A549 (cell line): Measurements from ENCODE around the gene SPPL2A. TPM values are rescaled to one million over a fixed set of nuclear protein-coding genes. Genes with fewer than 3 reads are reported as not detected.

Experiments
- ATAC-seq, 2 experiments: fragments of 200-7000 bp in 1 of 2; fragments of >200 bp in 1 of 2; cut with Nextera tagmentation in 1 of 2; cut with Tn5 transposase in 1 of 2; 3 replicates each; pipeline versions ENCODE4 v1.8.0 to v1.9.1; 2018 to 2020; ENCODE audit warnings: mild to moderate bottlenecking in 1 of 2, moderate library complexity in 1 of 2
- CTCF ChIA-PET: fragments of 300-600 bp; sonication (Branson Sonifier 250); formaldehyde crosslinking; extraction: SDS; loops from one replicate; lab custom pipeline; 2021; ENCODE audit warnings: antibody characterized with exemption, inconsistent platforms; lab: Yijun Ruan, JAX
- POLR2A ChIA-PET: fragments of 350-600 bp; formaldehyde crosslinking; extraction: SDS; loops from one replicate; lab custom pipeline; 2021; ENCODE audit warnings: antibody characterized with exemption, inconsistent platforms; lab: Yijun Ruan, JAX
- DNase-seq, 2 experiments: peaks; one replicate each; pipeline versions ENCODE4 v3.0.0 to v3.0.0-alpha.2; 2011 to 2016; ENCODE audit warnings: low read depth in 1 of 2, low spot score in 1 of 2
- FAIRE-seq: peaks from 2 replicates; lab custom pipeline; 2011; peaks lifted over from hg19 to GRCh38; lab: Jason Lieb, UNC
- H3K27ac ChIP-seq, 2 experiments: fragments of >200 bp; sonication (Bioruptor Twin); formaldehyde crosslinking; 3 replicates each; pipeline ENCODE4 v1.5.1; 2016 to 2017
- H3K4me1 ChIP-seq: fragments of >200 bp; sonication (Bioruptor Twin); formaldehyde crosslinking; 3 replicates; pipeline ENCODE4 v1.6.1; 2016
- H3K4me2 ChIP-seq: fragments of >200 bp; sonication (Bioruptor Twin); formaldehyde crosslinking; 3 replicates; pipeline ENCODE4 v1.6.1; 2016
- H3K4me3 ChIP-seq: fragments of >200 bp; sonication (Bioruptor Twin); formaldehyde crosslinking; 3 replicates; pipeline ENCODE4 v1.5.1; 2016
- H3K9me3 ChIP-seq: fragments of >200 bp; sonication (Bioruptor Twin); formaldehyde crosslinking; 3 replicates; pipeline ENCODE4 v1.6.1; 2016
- BHLHE40 ChIP-seq: IDR thresholded peaks from 2 replicates; pipeline ENCODE4 v1.6.1; 2012; ENCODE audit warnings: low read depth, low read length, inconsistent platforms
- ELK1 ChIP-seq: fragments of 150-350 bp; IDR thresholded peaks from 2 replicates; pipeline ENCODE4 v1.6.1; 2014; ENCODE audit warnings: low read depth, mild to moderate bottlenecking, low read length
- EP300 ChIP-seq, 2 experiments: fragments of >200 bp; sonication (Bioruptor Twin); formaldehyde crosslinking; IDR thresholded peaks; 2 replicates in 1 of 2; 3 replicates in 1 of 2; pipeline ENCODE4 v1.6.1; 2016 to 2017
- ESRRA ChIP-seq: fragments of 150-350 bp; IDR thresholded peaks from 2 replicates; pipeline ENCODE4 v1.6.1; 2014; ENCODE audit warnings: mild to moderate bottlenecking, low read length, borderline replicate concordance
- FOSB ChIP-seq: fragments of 250-450 bp; sonication (Bioruptor Pico); IDR thresholded peaks from 2 replicates; pipeline ENCODE4 v1.5.0; 2020; ENCODE audit warnings: mild to moderate bottlenecking, moderate library complexity
- GATA3 ChIP-seq: IDR thresholded peaks from 2 replicates; pipeline ENCODE4 v1.6.1; 2012; ENCODE audit warnings: borderline replicate concordance
- HDAC2 ChIP-seq: fragments of 200-600 bp; sonication (generic); IDR thresholded peaks from 2 replicates; pipeline ENCODE4 v1.6.1; 2016
- HES2 ChIP-seq: fragments of >200 bp; sonication (Bioruptor Twin); formaldehyde crosslinking; IDR thresholded peaks from 2 replicates; pipeline ENCODE4 v1.6.1; 2016
- HOXA7 ChIP-seq: fragments of 250-450 bp; sonication (Bioruptor Pico); IDR thresholded peaks from 2 replicates; pipeline ENCODE4 v1.5.0; 2020; ENCODE audit warnings: mild to moderate bottlenecking, moderate library complexity
- HOXB13 ChIP-seq: fragments of 250-450 bp; sonication (Bioruptor Pico); IDR thresholded peaks from 2 replicates; pipeline ENCODE4 v1.5.0; 2020; ENCODE audit warnings: low read depth, mild to moderate bottlenecking, moderate library complexity
- JUNB ChIP-seq: fragments of >200 bp; sonication (Bioruptor Twin); formaldehyde crosslinking; IDR thresholded peaks from 2 replicates; pipeline ENCODE4 v1.6.1; 2016
- KDM5A ChIP-seq: fragments of 200-600 bp; sonication (generic); IDR thresholded peaks from 2 replicates; pipeline ENCODE4 v1.6.1; 2016; ENCODE audit warnings: antibody characterized with exemption, mild to moderate bottlenecking
- MAZ ChIP-seq: fragments of 150-350 bp; IDR thresholded peaks from 2 replicates; pipeline ENCODE4 v1.6.1; 2014; ENCODE audit warnings: antibody characterized with exemption, low read depth, low read length, borderline replicate concordance
- MYC ChIP-seq: IDR thresholded peaks from 2 replicates; pipeline ENCODE4 v1.6.1; 2012; ENCODE audit warnings: mild to moderate bottlenecking, inconsistent platforms, low read length, improper control_type of control experiment, borderline replicate concordance
- NFE2L2 ChIP-seq: fragments of 150-350 bp; conservative IDR thresholded peaks from 2 replicates; pipeline ENCODE4 v1.6.1; 2014; ENCODE audit warnings: low read length
- NPAS2 ChIP-seq: fragments of 250-450 bp; sonication (Bioruptor Pico); IDR thresholded peaks from 2 replicates; pipeline ENCODE4 v1.8.0; 2022; ENCODE audit warnings: mild to moderate bottlenecking, moderate library complexity, borderline replicate concordance
- NR3C1 ChIP-seq: fragments of >200 bp; sonication (Bioruptor Twin); formaldehyde crosslinking; IDR thresholded peaks from 3 replicates; pipeline ENCODE4 v1.6.1; 2017
- PHF8 ChIP-seq: fragments of 200-600 bp; sonication (generic); IDR thresholded peaks from 2 replicates; pipeline ENCODE4 v1.6.1; 2016; ENCODE audit warnings: low read depth, mild to moderate bottlenecking, antibody characterized with exemption, moderate library complexity, borderline replicate concordance
- RAD21 ChIP-seq, 2 experiments: fragments of >200 bp in 1 of 2; sonication (Bioruptor Twin) in 1 of 2; formaldehyde crosslinking in 1 of 2; IDR thresholded peaks in 1 of 2; conservative IDR thresholded peaks in 1 of 2; 2 replicates in 1 of 2; 3 replicates in 1 of 2; pipeline ENCODE4 v1.6.1; 2012 to 2018; ENCODE audit warnings: inconsistent platforms in 1 of 2
- RARB ChIP-seq: fragments of 250-450 bp; sonication (Bioruptor Pico); IDR thresholded peaks from 2 replicates; pipeline ENCODE4 v1.8.0; 2021; ENCODE audit warnings: mild to moderate bottlenecking, moderate library complexity
- REST ChIP-seq: fragments of 200-600 bp; sonication (generic); IDR thresholded peaks from 2 replicates; pipeline ENCODE4 v1.6.1; 2016; ENCODE audit warnings: antibody characterized with exemption, mild to moderate bottlenecking, moderate library complexity
- SREBF2 ChIP-seq: fragments of 450-650 bp; IDR thresholded peaks from 2 replicates; pipeline ENCODE4 v1.6.1; 2014; ENCODE audit warnings: mild to moderate bottlenecking, moderate library complexity
- TFCP2L1 ChIP-seq: fragments of 250-450 bp; sonication (Bioruptor Pico); IDR thresholded peaks from 2 replicates; pipeline ENCODE4 v1.5.0; 2021; ENCODE audit warnings: mild to moderate bottlenecking
- ZC3H11A ChIP-seq: fragments of 450-650 bp; IDR thresholded peaks from 2 replicates; pipeline ENCODE4 v1.6.1; 2014; ENCODE audit warnings: antibody characterized with exemption, mild to moderate bottlenecking
- WGBS: methylation state at CpG from one replicate; pipeline ENCODE4 v1.1.6; 2017; ENCODE audit errors: missing lambda C conversion rate; 5-methylcytosine and 5-hydroxymethylcytosine counted together
- polyA plus RNA-seq, 4 experiments: library from polyadenylated mRNA; depleted of rRNA in 3 of 4; stranded (reverse); fragments of >200 nt; fragmentation: RNase III in 1 of 4; extraction: RNeasy Plus Mini Kit Qiagen cat#74134 plus additional on column Dnase treatment in 1 of 4; gene quantifications; 2 replicates in 3 of 4; 3 replicates in 1 of 4; pipeline ENCODE4 v1.2.3, GENCODE V29; 2011 to 2017

SPPL2A gene
- polyA plus RNA-seq, 2 of the 4 experiments (the other 2 are of a cell fraction) = 87.7 to 138 TPM

GRCh38 chr15:50814634-50815033, 49.1 kb upstream of the SPPL2A start:
- ATAC-seq = no peak
- H3K9me3 ChIP-seq = no peaks in the 10 kb centered on the region
- CTCF ChIA-PET = no interaction called here
- no peak overlapping the region for H3K4me2 ChIP-seq
- no peak overlapping the region for H3K4me3 ChIP-seq
- no peak for DNase-seq
- POLR2A ChIA-PET = interaction anchor here (0.6 kb wide), 1 partner anchor 27 kb away, joined by 3 read pairs; no protein-coding TSS in a partner anchor
- H3K27ac ChIP-seq = no peak overlapping the region
- no peak for FAIRE-seq
- peaks cover 7% of the 10 kb centered on the region; the same call in 1 of the 3 replicates for H3K4me1 ChIP-seq
- no peak for TF ChIP-seq RARB (CRISPR knock-in tag)
- no peak for TF ChIP-seq ELK1
- no peak for TF ChIP-seq FOSB (CRISPR knock-in tag)
- no peak for TF ChIP-seq MAZ
- no peak for TF ChIP-seq GATA3
- TF ChIP-seq MYC = no peak
- TF ChIP-seq NFE2L2 = no peak

GRCh38 chr15:50813865-50814264, 48.4 kb upstream of the SPPL2A start:
- FAIRE-seq (no peak), DNase-seq (no peak), ATAC-seq (no peak)
- Histone ChIP-seq H3K4me3 (no peak overlapping the region), H3K4me2 (no peak overlapping the region), H3K9me3 (no peaks in the 10 kb centered on the region), H3K4me1 (peaks cover 7% of the 10 kb centered on the region; the same call in 1 of the 3 replicates), H3K27ac (no peak overlapping the region)
- ChIA-PET POLR2A (interaction anchor here (0.6 kb wide), 1 partner anchor 35 kb away, joined by 9 read pairs; no protein-coding TSS in a partner anchor), CTCF (no interaction called here)
- TF ChIP-seq KDM5A (no peak), SREBF2 (no peak), HOXB13 (CRISPR knock-in tag) (no peak), TFCP2L1 (CRISPR knock-in tag) (no peak), BHLHE40 (no peak), ZC3H11A (no peak), ELK1 (no peak), PHF8 (no peak), JUNB (no peak), ESRRA (no peak), EP300 (IDR thresholded peaks at IDR 0.05) (no peak), REST (no peak), NPAS2 (CRISPR knock-in tag) (no peak), HDAC2 (no peak), NR3C1 (no peak), GATA3 (no peak), RARB (CRISPR knock-in tag) (no peak), RAD21 (conservative IDR thresholded peaks at IDR 0.05 in 1 of 2, IDR thresholded peaks at IDR 0.05 in 1 of 2) (no peak), HES2 (no peak), HOXA7 (no peak)
- WGBS = 70% methylated on average over 2 of the region's 2 CpGs
